Fibroblast of the aortic adventitia (primary cell): ENCODE data around the gene PTDSS2. TPM values are rescaled to one million over a fixed set of nuclear protein-coding genes. Genes with fewer than 3 reads are reported as not detected.

Experiments used
- DNase-seq: peaks from one replicate; pipeline ENCODE4 v3.0.0-alpha.2; 2010; ENCODE audit warnings: low read depth
- H3K4me3 ChIP-seq: 2 replicates; pipeline ENCODE4 v1.5.1; 2011; ENCODE audit warnings: low read depth, mild to moderate bottlenecking, control low read depth, low read length, moderate library complexity
- CTCF ChIP-seq: IDR thresholded peaks from 2 replicates; pipeline ENCODE4 v1.5.1; 2011; ENCODE audit warnings: mild to moderate bottlenecking, low read length, control low read depth, inconsistent platforms; ENCODE audit not compliant: insufficient read depth
- total RNA-seq: library from RNA; depleted of rRNA; stranded (reverse); fragments of >200 nt; gene quantifications from 2 replicates; pipeline ENCODE4 v1.2.3, GENCODE V29; 2012; ENCODE audit warnings: low replicate concordance

Gene PTDSS2
- total RNA-seq, 1 donor: 28.7 TPM

GRCh38 chr11:489610-490185, 39.6 kb downstream of the PTDSS2 start:
- no peak for DNase-seq
- no peak for TF ChIP-seq CTCF

GRCh38 chr11:490186-490929, 40.3 kb downstream of the PTDSS2 start:
- no peak overlapping the region for H3K4me3 ChIP-seq
- DNase-seq: no peak
- TF ChIP-seq CTCF: no peak

More at GRCh38 chr11:489610-490185, 39.6 kb downstream of the PTDSS2 start:
- H3K4me3 ChIP-seq: no peak overlapping the region

DNA sequence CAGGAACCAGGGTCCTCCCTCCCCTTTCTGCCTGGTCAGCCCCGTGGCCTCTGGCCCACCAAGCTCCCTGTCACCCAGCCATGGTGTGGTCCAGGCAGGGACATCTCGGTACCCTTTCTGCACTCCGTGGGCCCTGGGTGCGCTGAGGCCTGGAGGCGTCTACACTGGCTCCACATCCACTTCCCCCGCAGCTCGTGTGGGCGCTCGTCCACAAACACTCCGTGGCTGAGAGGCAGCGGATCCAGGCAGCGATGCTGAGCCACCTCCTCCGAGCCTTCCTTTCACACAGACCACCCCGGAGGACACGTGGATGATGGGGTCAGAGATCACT, 40.8 kb downstream of the PTDSS2 start:
- no peak overlapping the region for H3K4me3 ChIP-seq
- no peak for DNase-seq
- TF ChIP-seq CTCF: no peak

- DNase-seq: no peak
- TF ChIP-seq CTCF: no peak
- H3K4me3 ChIP-seq: no peak overlapping the region
These were observed 41.3 kb downstream of the PTDSS2 start for GRCh38 chr11:491358-491757.

GRCh38 chr11:492427-493226, 42.5 kb downstream of the PTDSS2 start:
- no peak for DNase-seq
- H3K4me3 ChIP-seq: no peak overlapping the region
- TF ChIP-seq CTCF: no peak

- DNase-seq: no peak
These were observed 44.9 kb downstream of the PTDSS2 start for GRCh38 chr11:494761-495536.

More at GRCh38 chr11:494761-495536, 44.9 kb downstream of the PTDSS2 start:
- no peak overlapping the region for H3K4me3 ChIP-seq
- TF ChIP-seq CTCF: no peak
